GM18858 (cell line): ENCODE measurements around the gene SCN1B.

Experiments
- ATAC-seq: cut with Tn5 transposase; IDR thresholded peaks from one replicate; pipeline ENCODE4 v1.9.1; 2021; ENCODE audit not compliant: unreplicated experiment

Gene SCN1B

DNA sequence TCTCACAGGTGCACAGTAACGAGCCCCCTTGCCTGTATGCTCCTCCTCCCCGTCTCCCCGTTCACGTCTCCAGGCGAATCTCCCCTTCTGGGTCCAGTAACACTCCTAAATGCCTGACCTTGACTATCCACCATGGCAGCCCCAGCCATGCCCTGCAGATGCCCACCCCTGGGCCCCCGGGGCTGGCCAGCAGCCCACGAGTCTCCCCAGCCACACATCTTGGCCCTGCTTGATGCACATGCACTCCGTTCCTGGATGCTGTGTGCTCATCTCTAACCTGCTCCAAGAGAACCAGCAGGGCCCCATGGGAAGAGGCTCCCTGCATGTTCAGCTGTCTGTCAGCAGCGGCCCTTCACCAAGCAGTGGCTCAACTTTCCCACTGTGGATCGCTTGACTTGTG lies 43.2 kb downstream of the SCN1B start:
- no peak for ATAC-seq

DNA sequence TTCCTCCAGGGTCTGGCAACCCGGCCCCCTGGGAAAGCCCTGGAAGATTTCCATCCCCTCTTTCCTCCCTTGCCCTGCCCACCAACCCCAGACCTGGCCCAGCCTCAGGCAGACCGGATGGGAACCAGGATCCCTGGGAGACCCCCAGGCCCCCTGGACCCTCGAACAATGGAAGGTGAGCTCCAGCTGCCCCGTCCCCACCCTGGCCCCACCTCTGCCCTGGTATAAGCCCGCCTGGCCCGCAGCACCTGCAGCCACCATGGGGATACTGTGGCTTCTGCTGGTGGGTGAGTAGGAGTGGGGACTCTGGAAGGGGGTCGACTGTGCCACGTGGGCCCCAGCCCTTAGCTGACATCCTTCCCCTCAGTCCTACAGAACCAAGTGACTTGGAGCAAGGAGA lies 43.7 kb downstream of the SCN1B start:
- no peak for ATAC-seq

DNA sequence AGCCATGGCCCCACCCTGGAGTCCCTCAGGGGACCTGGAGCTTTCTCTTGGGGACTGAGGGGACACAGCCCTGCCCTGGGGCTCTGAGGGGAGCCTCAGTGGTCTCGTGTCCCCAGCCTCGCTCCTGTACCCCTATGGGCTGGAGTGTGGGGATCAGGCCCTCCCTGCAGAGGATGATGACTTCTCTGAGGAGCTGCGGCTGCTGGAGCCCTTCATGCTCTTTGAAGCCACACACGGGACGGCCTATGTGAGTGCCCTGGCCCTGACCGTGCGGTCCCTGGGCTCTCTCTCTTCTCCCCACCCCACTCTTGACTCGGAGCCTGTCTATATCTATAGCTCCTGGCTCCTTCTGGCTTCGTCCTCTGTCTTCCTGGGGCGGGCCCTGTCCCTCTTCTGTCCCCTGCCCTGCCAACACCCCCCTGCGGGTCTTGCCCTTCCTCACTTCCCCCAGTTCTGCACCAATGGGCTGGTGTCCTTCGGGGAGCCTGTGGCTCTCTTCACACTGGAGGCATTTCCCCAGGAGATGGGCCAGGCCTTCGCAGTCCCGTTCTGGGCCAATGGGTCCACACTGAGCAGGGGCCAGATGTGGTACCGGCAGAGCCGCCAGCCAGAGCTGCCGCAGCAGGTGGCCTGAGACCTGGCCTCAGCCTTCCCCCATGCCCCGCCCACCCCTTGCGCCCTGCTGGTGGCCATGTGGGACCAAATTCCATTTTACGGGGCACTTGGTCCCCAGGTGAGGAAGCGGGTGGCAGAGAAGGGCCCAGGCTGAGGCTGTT lies 44.3 kb downstream of the SCN1B start:
- ATAC-seq = no peak

DNA sequence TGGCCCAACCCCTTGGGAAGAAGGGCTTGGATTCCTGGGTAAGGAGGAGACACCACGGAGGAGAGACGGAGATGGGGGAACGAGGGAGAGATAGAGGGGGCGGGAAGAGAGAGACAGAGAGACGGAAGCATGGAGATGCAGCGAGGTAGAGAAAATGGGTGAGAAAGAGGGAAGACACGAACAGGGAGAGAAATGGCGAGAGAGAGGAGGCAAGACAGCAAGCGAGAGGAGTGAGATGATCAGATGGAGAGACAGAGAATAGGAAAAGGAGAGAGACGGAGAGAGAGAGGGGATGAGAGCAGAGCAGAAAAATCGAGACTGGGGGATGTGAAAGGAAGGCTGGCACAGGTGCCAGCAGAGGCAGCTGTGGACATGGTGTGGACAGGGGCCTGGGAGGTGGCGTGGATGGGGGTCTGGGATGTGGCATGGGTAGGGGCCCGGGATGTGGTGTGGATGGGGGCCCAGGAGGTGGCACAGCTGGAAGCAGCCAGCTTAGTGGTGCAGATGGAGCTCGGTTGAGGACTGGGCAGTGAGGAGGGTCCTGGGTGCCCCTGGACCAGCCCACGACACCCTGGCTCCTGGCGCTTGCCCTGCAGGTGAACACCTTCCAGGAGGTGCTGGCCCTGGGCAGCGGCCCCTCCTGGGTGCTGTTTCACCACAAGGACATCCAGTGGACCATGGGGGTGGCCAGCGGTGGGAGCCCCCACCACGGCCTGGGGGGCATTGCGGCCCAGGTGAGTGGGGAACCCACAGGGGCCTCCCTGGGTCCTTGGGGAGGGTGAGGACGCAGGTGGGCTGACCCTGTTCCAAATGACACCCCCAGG lies 45.1 kb downstream of the SCN1B start:
- no peak for ATAC-seq

DNA sequence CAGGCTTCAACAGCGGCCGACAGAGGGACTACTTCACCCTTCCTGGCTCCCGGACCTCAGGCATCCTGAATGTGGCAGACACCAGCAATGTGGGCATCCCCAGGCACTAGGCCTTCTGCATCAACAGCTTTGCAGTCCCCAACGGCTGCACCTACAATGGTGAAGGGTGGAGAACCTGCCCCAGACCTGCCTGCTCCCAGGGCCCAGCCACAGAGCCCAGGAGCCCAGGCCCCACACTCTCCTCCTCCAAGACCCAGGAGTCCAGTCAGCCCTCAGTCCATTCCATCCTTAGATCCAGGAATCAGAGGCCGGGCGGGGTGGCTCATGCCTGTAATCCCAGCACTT lies 45.7 kb downstream of the SCN1B start:
- ATAC-seq = no peak

DNA sequence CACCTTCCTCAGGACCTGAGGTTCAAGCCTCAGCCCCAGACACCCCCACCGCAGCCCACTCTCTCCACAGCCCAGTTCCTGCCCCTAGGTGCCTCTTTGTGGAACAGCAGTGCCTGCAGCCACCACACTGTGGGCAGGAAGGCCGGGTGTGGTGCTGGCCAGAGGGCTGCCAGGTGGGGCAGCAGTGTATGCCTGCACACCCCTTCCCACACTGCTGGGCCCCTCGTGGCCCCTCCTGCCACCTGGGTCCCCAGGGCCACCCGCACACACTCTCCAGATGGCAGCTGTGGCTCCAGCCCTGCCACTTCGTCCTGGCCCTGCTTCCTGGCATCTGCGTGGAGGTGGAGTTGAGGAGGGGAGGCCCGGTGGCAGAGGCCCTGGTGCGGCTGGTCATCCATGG lies 46.4 kb downstream of the SCN1B start:
- ATAC-seq = no peak

DNA sequence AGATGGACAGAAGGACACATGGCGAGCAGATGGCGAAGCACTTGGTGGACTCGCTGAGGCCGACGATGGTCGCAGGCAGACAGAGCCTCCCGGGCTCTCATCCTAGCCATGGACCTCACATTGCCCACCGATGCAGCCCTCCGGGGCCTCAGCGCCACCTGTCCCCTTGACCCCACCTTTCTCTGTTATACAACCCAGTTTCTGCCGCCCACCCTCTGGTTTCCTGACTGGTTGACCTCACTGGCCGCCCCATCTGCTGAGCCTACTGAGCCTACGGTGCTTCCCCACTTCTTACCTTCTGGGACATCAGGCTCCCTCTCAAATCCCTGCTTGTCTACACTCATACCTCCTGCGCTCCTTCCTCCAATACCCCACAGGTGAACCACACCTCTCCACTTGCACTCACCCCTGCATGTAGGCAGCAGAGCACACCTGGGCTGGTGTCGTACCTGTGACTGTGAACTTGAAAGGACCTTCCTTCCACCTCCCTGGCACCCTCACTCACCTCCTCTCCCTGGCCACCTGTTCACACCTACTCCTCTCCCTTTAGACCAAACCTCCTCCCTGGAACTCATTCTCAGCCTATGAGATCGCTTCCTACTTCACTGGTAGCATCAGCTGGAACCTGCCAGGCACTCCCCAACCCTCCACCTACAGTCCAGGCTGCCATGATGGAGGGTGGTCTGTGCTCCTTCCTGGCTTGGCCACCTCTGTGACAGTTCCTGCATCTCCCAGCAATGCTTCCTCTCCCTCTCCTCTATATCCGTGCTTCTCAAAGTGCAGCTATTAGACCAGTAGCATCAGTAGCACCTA lies 47.3 kb downstream of the SCN1B start:
- no peak for ATAC-seq

DNA sequence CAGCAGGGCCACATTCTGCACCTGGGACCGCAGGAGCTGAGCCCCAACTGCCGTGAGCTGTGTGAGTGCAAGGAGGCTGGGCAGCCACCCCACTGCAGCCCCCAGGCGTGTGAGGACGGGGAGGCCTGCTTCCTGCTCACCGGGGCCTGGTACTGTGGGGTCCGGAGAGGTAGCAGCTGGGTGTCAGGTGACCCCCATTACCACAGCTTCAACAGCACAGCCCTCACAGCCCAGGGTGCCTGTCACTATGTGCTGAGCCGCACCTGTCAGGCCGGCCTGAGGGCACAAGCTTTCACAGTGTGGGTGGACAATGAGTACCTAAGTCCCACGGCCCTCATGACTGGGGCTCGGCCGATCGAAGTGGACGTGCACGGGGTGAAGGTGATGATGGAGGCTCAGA lies 49.6 kb downstream of the SCN1B start:
- no peak for ATAC-seq

DNA sequence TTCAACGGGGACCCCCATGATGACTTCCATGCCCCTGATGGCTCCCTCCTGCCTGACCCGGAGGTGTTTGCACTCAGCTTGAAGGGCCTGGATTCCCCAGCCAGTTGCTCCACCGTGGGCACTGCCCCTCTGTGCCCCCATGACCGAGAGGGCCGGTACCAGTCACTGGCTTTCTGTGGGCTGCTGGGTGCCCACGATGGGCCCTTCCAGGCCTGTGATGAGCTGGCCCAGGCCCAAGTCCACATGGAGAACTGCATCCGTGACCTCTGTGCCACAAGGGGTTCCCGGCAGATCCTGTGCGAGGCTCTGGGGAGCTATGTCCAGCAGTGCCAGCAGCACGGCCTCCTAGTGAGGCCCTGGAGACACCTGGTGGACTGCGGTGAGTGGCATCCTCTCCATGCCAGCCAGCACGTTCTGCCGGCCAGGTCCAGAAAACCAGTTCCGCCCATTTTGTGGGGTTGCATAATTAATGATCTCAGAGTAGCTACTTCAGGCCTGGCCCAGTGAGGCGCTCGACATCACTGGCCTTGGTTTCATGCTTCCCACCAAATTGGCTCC lies 50.4 kb downstream of the SCN1B start:
- no peak for ATAC-seq

DNA sequence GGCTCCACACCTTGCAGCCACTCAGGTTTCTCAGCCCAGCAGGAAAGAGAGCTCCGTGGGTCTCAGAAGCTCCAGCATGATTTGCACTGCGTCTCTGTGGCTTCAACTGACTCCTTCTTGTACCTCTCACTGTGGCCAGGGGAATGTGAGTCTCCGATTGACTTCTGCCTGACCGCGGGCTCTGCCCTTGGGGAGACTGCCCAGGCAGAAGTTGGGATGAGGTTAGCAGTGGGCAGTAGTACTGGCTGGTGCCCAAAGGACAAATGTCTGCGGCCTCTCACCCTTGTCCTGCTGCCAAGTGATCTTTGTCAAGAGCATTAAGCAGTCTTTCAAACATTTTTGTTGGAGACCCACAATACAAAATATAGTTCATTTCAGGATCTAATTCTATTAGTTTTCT lies 50.9 kb downstream of the SCN1B start:
- no peak for ATAC-seq

DNA sequence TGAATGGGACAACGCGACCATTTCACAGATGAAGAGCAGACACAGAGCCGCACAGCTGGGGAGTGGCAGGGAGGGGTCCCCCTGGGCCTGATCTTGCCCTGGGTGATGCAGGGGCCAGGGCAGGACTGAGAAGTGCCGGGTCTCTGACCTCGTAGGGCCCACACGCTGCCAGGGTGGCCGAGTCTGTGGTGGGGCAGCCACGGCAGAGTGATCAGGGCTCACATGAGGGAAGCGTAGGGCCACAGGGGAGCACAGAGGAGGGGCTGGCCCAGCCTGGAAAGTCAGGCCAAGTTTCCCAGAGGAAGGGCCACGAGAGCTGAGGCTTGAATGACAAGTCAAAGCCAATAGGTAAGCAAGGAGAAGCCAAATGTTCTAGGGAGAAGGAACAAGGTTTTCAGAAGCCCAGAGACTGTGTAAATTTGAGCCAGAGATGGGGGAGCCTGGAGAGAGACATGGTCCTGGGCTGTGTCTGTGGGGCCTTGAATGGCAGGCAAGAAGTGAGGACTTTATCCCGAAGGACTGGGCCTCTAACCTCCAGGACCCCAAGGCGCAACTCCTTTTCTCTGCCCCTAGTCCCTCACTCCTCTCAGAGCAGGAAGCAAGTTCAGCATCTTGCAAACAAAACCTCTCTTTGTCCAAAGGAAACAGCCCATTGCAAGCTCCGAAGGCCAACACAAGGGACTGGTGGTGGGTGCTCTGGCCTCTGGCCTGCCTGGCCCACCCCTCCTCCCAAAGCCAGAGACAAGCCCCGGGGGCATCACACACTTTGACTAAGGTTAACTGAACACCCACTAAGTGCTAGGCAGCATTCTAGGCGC lies 53.6 kb downstream of the SCN1B start:
- ATAC-seq = no peak

DNA sequence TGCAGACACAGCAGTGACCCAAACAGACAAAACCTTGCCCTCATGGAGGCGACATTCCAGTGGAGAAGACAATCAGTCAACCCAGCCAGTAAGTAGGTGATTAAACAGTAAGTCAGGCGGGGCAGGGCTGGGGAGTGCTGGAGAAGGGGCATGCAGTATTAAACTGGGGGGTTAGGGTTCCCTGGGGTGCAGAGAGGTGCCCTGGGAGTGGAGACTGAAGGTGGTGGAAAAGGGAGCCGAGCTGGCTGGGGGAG lies 54.2 kb downstream of the SCN1B start:
- no peak for ATAC-seq

DNA sequence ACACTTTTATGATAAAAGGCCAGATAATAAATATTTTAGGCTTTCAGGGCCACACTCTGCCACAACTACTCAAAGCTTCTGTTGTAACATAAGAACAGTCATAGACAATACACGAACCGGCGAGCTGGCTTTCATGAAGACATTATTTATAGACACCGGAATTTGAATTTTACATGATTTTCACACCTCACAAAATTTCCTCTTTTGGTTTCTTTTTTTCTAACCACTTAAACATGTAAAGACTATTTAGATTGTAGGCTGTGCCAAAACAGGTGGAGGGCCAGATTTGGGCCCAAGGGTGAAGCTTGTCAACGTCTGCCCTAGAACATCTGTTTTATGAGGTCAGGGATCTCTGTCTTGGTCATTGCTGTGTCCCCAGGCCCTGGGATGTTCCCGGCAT lies 55.7 kb downstream of the SCN1B start:
- no peak for ATAC-seq

DNA sequence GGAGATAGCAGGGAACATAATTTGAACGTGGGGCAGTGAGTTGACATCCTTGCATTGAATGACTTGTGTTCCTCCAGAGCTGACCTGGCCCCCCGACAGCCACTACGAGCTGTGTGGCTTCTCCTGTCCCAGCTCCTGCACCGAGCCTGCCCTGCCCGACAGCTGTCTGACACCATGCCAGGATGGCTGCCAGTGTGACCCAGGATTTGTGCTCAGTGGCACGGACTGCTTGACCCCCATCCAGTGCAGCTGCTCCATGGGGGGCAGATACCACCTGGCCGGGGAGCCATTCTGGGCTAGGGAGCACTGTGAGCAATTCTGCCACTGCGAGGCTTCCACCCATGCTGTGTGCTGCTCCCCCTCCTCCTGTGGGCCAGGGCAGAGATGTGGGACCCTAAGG lies 56.2 kb downstream of the SCN1B start:
- no peak for ATAC-seq

DNA sequence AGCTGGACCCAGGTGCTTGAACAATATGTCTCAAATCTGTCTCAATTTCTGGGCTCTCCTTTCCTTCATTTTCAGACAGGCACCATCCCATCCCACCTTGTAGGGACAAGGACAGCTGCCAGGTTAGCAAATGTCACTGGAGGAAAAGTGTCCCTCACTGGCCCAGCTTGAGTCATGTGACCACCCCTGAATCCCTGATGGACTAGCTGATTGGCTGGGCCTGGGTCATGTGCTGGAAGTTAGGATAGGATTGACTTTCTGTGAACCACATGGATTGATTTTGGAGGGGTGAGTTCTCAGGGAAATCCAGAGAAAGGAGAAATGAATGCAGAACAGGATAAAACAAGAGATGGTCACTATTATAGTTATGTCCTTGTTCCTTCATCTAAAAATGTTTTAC lies 57.1 kb downstream of the SCN1B start:
- no peak for ATAC-seq

DNA sequence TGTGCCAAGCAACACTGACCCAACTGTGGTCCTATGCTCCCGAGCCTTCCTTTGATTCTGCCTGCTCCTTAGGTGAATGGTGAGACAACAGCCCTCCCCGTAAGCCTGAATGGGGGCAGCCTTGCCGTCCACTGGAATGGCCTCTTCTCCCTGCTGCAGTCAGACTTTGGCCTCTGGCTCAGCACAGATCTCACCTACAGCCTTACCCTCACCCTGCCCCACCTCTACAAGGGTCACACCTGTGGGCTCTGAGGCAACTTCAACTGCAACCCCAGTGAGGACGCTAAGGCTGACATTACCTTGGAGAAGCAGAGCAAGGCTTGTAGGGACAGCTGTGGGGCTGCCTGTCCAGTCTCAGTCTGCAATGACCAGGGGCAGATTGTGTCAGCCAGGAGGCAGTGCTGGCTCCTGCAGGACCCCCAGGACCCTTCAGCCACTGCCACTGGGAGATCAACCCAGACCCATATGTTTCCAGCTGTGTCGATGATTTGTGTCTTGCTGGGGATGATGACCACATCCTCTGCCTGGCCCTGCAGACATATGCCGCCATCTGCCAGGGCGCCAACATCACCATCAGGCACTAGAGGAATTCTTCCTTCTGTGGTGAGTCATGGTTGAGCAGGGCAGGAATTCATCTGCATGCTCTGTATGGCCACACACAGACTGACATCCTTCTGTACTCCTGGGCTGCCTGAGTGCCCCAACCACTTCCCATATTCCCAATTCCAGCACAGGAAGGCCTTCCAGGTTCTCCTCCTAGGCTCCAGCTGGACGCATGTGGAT lies 58.1 kb downstream of the SCN1B start:
- no peak for ATAC-seq

DNA sequence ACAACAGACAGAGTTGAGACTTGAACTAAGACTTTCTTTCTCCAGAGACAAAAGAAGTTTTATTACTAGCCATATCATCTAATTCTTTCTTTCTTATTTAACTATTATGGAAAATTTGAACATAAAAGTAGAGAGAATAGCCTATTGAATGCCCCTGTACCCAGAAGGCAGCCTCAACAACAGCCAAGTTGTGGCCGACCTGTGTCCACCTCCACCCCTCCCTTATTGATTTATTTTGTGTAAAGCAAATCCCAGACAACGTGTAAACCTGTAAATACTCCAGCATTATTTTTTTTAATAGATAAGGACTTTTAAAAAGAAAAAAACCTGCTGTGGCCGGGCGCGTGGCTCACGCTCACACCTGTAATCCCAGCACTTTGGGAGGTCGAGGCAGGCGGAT lies 59.3 kb downstream of the SCN1B start:
- ATAC-seq = no peak
